SU-DHL-6 (cell line): ENCODE measurements around the gene ZC3H4.

Experiments
- H2AFZ ChIP-seq: fragments of 200-600 bp; sonication (generic); 2 replicates; pipeline ENCODE4 v1.6.1; 2014; ENCODE audit warnings: low read depth, mild to moderate bottlenecking, moderate library complexity, mixed read lengths, antibody characterized with exemption, low read length; ENCODE audit not compliant: severe bottlenecking
- H3F3A ChIP-seq: fragments of 200-600 bp; shearing (Covaris generic); 2 replicates; pipeline ENCODE4 v1.6.0; 2016; ENCODE audit warnings: antibody characterized with exemption, mild to moderate bottlenecking; ENCODE audit not compliant: insufficient read depth
- H3K27ac ChIP-seq: fragments of 200-600 bp; sonication (generic); 2 replicates; pipeline ENCODE4 v1.5.1; 2016; ENCODE audit warnings: low read depth, mild to moderate bottlenecking, low read length, moderate library complexity, mixed read lengths
- H3K27me3 ChIP-seq: fragments of 200-600 bp; sonication (generic), shearing (Covaris generic); 2 replicates; pipeline ENCODE4 v1.6.0; 2014; ENCODE audit warnings: mild to moderate bottlenecking, low read length
- H3K36me3 ChIP-seq: fragments of 200-600 bp; sonication (generic); 2 replicates; pipeline ENCODE4 v1.6.1; 2014; ENCODE audit warnings: mild to moderate bottlenecking, low read length, mixed read lengths
- H3K4me2 ChIP-seq: fragments of 300-600, 200-600 bp; shearing (Covaris generic), sonication (generic); 2 replicates; pipeline ENCODE4 v1.6.0; 2014; ENCODE audit warnings: low read length, low read depth, mild to moderate bottlenecking; ENCODE audit not compliant: poor library complexity, severe bottlenecking
- H3K4me3 ChIP-seq: fragments of 200-600 bp; sonication (generic); 2 replicates; pipeline ENCODE4 v1.5.1; 2014; ENCODE audit warnings: antibody characterized with exemption, low read length, mild to moderate bottlenecking, mixed read lengths; ENCODE audit not compliant: insufficient read depth, poor library complexity, severe bottlenecking
- H3K79me2 ChIP-seq: fragments of 200-600 bp; sonication (generic); 2 replicates; pipeline ENCODE4 v1.6.1; 2014; ENCODE audit warnings: mild to moderate bottlenecking, low read length, moderate library complexity; ENCODE audit not compliant: insufficient read depth
- H3K9ac ChIP-seq: fragments of 200-600 bp; sonication (generic); 2 replicates; pipeline ENCODE4 v1.7.0; 2014; ENCODE audit warnings: mild to moderate bottlenecking, low read length
- H3K9me2 ChIP-seq: fragments of 200-600 bp; sonication (generic); replicated peaks from 2 replicates; pipeline ENCODE4 v1.6.1; 2014; ENCODE audit warnings: low read length; ENCODE audit not compliant: insufficient read depth
- H3K9me3 ChIP-seq: fragments of 200-600 bp; sonication (generic); 2 replicates; pipeline ENCODE4 v1.6.1; 2014; ENCODE audit warnings: low read length, mixed read lengths; ENCODE audit not compliant: insufficient read depth
- H4K20me1 ChIP-seq: fragments of 200-600 bp; sonication (generic); 2 replicates; pipeline ENCODE4 v1.6.1; 2014; ENCODE audit warnings: low read depth, mild to moderate bottlenecking, antibody characterized with exemption, low read length, moderate library complexity, mixed read lengths
- CTCF ChIP-seq: fragments of 200-600 bp; sonication (generic); IDR thresholded peaks from one replicate; pipeline ENCODE4 v1.5.1; 2017; ENCODE audit warnings: antibody characterized with exemption, mild to moderate bottlenecking, low read length, moderate library complexity; ENCODE audit not compliant: insufficient read depth, poor library complexity, severe bottlenecking
- EZH2phosphoT487 ChIP-seq: fragments of 200-600 bp; sonication (generic), shearing (Covaris generic); conservative IDR thresholded peaks from 2 replicates; pipeline ENCODE4 v1.6.1; 2018; ENCODE audit warnings: mild to moderate bottlenecking, antibody characterized with exemption, low read length, moderate library complexity, mixed read lengths

ZC3H4 gene

GRCh38 chr19:47134545-47134944 is 21.0 kb upstream of the ZC3H4 start:
- no peak overlapping the region for H3K27ac ChIP-seq
- H3K9ac ChIP-seq = no peak overlapping the region
- H3K36me3 ChIP-seq = no peaks in the 10 kb centered on the region
- peak overlapping the region; percentile 19 for H3K4me2 ChIP-seq
- H3K27me3 ChIP-seq = no peaks in the 10 kb centered on the region
- H2AFZ ChIP-seq = no peak overlapping the region
- no peaks in the 10 kb centered on the region for H3K9me2 ChIP-seq
- TF ChIP-seq CTCF = no peak
- TF ChIP-seq EZH2phosphoT487 = no peak
- H3F3A ChIP-seq = no peaks in the 10 kb centered on the region
- no peak overlapping the region for H3K4me3 ChIP-seq
- H4K20me1 ChIP-seq = peaks cover 8% of the 10 kb centered on the region
- H3K9me3 ChIP-seq = no peaks in the 10 kb centered on the region; the same call in 1 of the 2 replicates
- H3K79me2 ChIP-seq = peaks cover 89% of the 10 kb centered on the region

- Histone ChIP-seq H3K4me2 (peak overlapping the region; percentile 63), H3K4me3 (no peak overlapping the region), H3K9ac (no peak overlapping the region), H3K9me2 (no peaks in the 10 kb centered on the region), H3K27ac (no peak overlapping the region), H4K20me1 (peaks cover 4% of the 10 kb centered on the region; the same call in 1 of the 2 replicates), H3K27me3 (no peaks in the 10 kb centered on the region), H3K9me3 (no peaks in the 10 kb centered on the region; the same call in 1 of the 2 replicates), H3F3A (no peaks in the 10 kb centered on the region), H3K36me3 (no peaks in the 10 kb centered on the region), H3K79me2 (peaks cover 74% of the 10 kb centered on the region), H2AFZ (no peak overlapping the region)
- no peak for TF ChIP-seq EZH2phosphoT487
- no peak for TF ChIP-seq CTCF
Measured at GRCh38 chr19:47133021-47133471, 19.5 kb upstream of the ZC3H4 start.

- Histone ChIP-seq H3K36me3 (no peaks in the 10 kb centered on the region), H3K79me2 (peaks cover 66% of the 10 kb centered on the region), H3F3A (no peaks in the 10 kb centered on the region), H3K27me3 (no peaks in the 10 kb centered on the region), H3K9me3 (no peaks in the 10 kb centered on the region; the same call in 1 of the 2 replicates), H2AFZ (no peak overlapping the region), H4K20me1 (peaks cover 4% of the 10 kb centered on the region; the same call in 1 of the 2 replicates), H3K4me3 (peak overlapping the region; percentile 98), H3K9ac (peak overlapping the region; percentile 99), H3K4me2 (peak overlapping the region; percentile 63), H3K27ac (no peak overlapping the region), H3K9me2 (no peaks in the 10 kb centered on the region)
- no peak for TF ChIP-seq EZH2phosphoT487
- TF ChIP-seq CTCF = no peak
Measured at GRCh38 chr19:47132194-47132852, 18.7 kb upstream of the ZC3H4 start.
